ENCODE data around the gene UQCRC1.

The UQCRC1 gene

GRCh38 chr3:48633743-48634142 lies 24.3 kb upstream of the UQCRC1 start:
- DNase-seq (ENCODE audit: low read depth in 2 of 2): no peak

GRCh38 chr3:48633256-48633655 lies 23.8 kb upstream of the UQCRC1 start:
- DNase-seq (ENCODE audit: low read depth in 2 of 2): no peak

- DNase-seq (ENCODE audit: low read depth in 2 of 2): no peak
Measured at GRCh38 chr3:48631516-48632448, 22.3 kb upstream of the UQCRC1 start.

- DNase-seq (ENCODE audit: low read depth in 2 of 2): no peak
Measured at GRCh38 chr3:48630833-48631232, 21.4 kb upstream of the UQCRC1 start.

- DNase-seq (ENCODE audit: low read depth in 2 of 2): no peak
Measured at GRCh38 chr3:48630407-48630806, 21.0 kb upstream of the UQCRC1 start.

- DNase-seq (ENCODE audit: low read depth in 2 of 2): no peak
Measured at GRCh38 chr3:48629894-48630293, 20.4 kb upstream of the UQCRC1 start.

- no peak for DNase-seq (ENCODE audit: low read depth in 2 of 2)
Measured at GRCh38 chr3:48628277-48629017, 19.0 kb upstream of the UQCRC1 start.

- DNase-seq (ENCODE audit: low read depth in 2 of 2): no peak
Measured at GRCh38 chr3:48625600-48625999, 16.2 kb upstream of the UQCRC1 start.

GRCh38 chr3:48624767-48625166 lies 15.3 kb upstream of the UQCRC1 start:
- no peak for DNase-seq (ENCODE audit: low read depth in 2 of 2)

- DNase-seq (ENCODE audit: low read depth in 2 of 2): no peak
Measured at GRCh38 chr3:48623851-48624547, 14.6 kb upstream of the UQCRC1 start.

- DNase-seq (ENCODE audit: low read depth in 2 of 2): no peak
Measured at GRCh38 chr3:48621461-48621869, 12.0 kb upstream of the UQCRC1 start, which contains the start of gene TMEM89. Gene TMEM89 (minus strand): TSS chr3:48621769. CDS start chr3:48621756, 13 bp downstream.

GRCh38 chr3:48619541-48620524 lies 10.4 kb upstream of the UQCRC1 start:
- DNase-seq (ENCODE audit: low read depth in 2 of 2): no peak

- no peak for DNase-seq (ENCODE audit: low read depth in 2 of 2)
Measured at GRCh38 chr3:48617559-48617958, 8.1 kb upstream of the UQCRC1 start.

GRCh38 chr3:48614044-48614443 lies 4.6 kb upstream of the UQCRC1 start:
- DNase-seq (ENCODE audit: low read depth in 2 of 2): no peak

GRCh38 chr3:48612309-48612708 lies 2.9 kb upstream of the UQCRC1 start:
- DNase-seq (ENCODE audit: low read depth in 2 of 2): no peak

GRCh38 chr3:48607519-48607918 lies 1.9 kb downstream of the UQCRC1 start:
- DNase-seq (ENCODE audit: low read depth in 2 of 2): no peak

- no peak for DNase-seq (ENCODE audit: low read depth in 2 of 2)
Measured at GRCh38 chr3:48601622-48601994, 7.8 kb downstream of the UQCRC1 start.

GRCh38 chr3:48600711-48601621 lies 8.5 kb downstream of the UQCRC1 start:
- DNase-seq (ENCODE audit: low read depth in 2 of 2): no peak

- no peak for DNase-seq (ENCODE audit: low read depth in 2 of 2)
Measured at GRCh38 chr3:48599509-48600285, 9.7 kb downstream of the UQCRC1 start.

Measured in stimulated activated CD4-positive, alpha-beta T cell treated with anti-CD3 and anti-CD28 coated beads, Interleukin-1b, Interleukin-23, amount 100 ng/mL, for 1 hour (primary cell).